Hepatocyte (in vitro differentiated cells): ENCODE results near the gene RNF39.

Experiments
- EZH2 ChIP-seq: fragments of 200-600 bp; sonication (generic); IDR thresholded peaks from 2 replicates; pipeline ENCODE4 v1.6.1; 2016; ENCODE audit warnings: antibody characterized with exemption, mild to moderate bottlenecking, borderline replicate concordance
- EZH2phosphoT487 ChIP-seq: fragments of 200-600 bp; sonication (generic); IDR thresholded peaks from one replicate; pipeline ENCODE4 v1.6.1; 2018; ENCODE audit warnings: antibody characterized with exemption, mild to moderate bottlenecking, low read depth, moderate library complexity; ENCODE audit not compliant: unreplicated experiment, severe bottlenecking
- TF ChIP-seq, protein P1 (sequence below): fragments of 200-600 bp; sonication (generic); IDR thresholded peaks from 2 replicates; pipeline ENCODE4 v1.5.1; 2016; ENCODE audit warnings: antibody characterized with exemption, mild to moderate bottlenecking; ENCODE audit not compliant: poor library complexity

DNA sequence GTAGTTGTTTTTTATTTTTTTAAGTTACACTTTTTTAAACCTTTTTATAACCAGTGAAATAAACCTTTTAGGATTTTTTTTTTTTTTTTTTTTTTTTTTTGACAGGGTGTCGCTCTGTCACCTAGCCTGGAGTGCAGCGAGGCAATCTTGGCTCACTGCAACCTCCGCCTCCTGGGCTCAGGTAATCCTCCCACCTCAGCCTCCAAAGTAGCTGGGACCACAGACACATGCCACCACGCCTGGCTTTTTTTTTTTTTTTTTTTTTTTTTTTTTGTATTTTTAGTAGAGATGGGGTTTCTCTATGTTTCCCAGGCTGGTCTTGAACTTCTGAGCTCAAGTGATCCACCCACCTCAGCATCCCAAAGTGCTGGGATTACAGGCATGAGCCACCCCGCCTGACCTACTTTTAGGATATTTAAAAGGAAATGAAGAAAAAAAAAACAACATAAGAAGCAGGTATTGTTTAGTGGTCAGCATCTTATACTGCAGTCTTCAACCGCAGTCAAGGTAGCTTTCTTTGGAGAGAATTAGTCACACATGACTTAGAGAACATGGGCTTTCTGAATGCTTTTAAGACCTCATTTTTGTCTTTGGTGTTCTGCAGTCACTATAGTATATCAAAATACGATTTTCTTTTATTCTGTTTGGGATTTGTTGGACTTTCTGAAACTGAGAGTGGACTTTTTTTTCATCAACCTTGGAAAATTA lies 12.9 kb downstream of the RNF39 start:
- TF ChIP-seq, protein P1, sequence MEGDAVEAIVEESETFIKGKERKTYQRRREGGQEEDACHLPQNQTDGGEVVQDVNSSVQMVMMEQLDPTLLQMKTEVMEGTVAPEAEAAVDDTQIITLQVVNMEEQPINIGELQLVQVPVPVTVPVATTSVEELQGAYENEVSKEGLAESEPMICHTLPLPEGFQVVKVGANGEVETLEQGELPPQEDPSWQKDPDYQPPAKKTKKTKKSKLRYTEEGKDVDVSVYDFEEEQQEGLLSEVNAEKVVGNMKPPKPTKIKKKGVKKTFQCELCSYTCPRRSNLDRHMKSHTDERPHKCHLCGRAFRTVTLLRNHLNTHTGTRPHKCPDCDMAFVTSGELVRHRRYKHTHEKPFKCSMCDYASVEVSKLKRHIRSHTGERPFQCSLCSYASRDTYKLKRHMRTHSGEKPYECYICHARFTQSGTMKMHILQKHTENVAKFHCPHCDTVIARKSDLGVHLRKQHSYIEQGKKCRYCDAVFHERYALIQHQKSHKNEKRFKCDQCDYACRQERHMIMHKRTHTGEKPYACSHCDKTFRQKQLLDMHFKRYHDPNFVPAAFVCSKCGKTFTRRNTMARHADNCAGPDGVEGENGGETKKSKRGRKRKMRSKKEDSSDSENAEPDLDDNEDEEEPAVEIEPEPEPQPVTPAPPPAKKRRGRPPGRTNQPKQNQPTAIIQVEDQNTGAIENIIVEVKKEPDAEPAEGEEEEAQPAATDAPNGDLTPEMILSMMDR, result no peak
- no peak for TF ChIP-seq EZH2phosphoT487
- TF ChIP-seq EZH2, result no peak
